GM13977 (cell line): ENCODE measurements around the gene SGPP2.

ENCODE experiments used
- DNase-seq: peaks from one replicate; pipeline ENCODE4 v3.0.0; 2012; ENCODE audit warnings: low spot score
- in situ Hi-C: fragments of 300-500 bp; cut with MboI; formaldehyde crosslinking; loops from one replicate; pipeline ENCODE4 v1.12.0; 2022; ENCODE audit warnings: low sequenced_read_pairs, low pct_unique_long_range_greater_than_20kb, mixed read lengths, inconsistent platforms; ENCODE audit not compliant: unreplicated experiment
- TF ChIP-seq, protein P1 (sequence below): IDR thresholded peaks from 2 replicates; pipeline ENCODE4 v1.5.1; 2012; ENCODE audit warnings: mild to moderate bottlenecking, control low read depth; ENCODE audit not compliant: insufficient read depth; ENCODE audit errors: extremely low read depth, missing control alignments

Gene SGPP2

DNA sequence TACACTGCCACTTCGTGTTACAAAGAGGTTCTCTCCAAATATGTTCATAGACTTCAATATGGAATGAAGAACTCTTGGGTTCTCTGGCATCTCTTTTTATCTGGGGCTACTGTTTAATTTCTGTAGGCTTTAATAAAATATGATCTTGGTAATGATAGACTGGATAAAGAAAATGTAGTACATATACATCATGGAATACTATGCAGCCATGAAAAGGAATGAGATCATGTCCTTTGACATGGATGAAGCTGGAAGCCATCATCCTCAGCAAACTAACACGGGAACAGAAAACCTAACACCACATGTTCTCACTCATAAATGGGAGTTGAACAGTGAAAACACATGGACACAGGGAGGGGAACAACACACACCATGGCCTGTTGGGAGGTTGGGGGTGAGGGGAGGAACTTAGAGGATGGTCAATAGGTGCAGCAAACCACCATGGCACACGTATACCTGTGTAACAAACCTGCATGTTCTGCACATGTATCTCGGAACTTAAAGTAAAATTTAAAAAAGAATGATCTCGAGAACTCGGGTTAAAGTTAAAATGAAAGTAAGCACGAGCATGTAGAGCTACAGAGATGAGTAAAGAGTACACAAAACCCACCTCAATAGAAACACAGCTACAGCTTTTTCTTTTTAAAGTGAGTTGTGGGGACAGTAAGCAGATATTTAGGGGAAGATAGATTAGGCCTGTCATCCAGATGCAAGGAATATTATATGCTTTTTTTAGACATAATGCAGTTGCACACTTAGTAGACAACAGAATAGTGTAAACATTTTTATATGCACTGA is 102.3 kb downstream of the SGPP2 start:
- DNase-seq = no peak
- TF ChIP-seq, protein P1, sequence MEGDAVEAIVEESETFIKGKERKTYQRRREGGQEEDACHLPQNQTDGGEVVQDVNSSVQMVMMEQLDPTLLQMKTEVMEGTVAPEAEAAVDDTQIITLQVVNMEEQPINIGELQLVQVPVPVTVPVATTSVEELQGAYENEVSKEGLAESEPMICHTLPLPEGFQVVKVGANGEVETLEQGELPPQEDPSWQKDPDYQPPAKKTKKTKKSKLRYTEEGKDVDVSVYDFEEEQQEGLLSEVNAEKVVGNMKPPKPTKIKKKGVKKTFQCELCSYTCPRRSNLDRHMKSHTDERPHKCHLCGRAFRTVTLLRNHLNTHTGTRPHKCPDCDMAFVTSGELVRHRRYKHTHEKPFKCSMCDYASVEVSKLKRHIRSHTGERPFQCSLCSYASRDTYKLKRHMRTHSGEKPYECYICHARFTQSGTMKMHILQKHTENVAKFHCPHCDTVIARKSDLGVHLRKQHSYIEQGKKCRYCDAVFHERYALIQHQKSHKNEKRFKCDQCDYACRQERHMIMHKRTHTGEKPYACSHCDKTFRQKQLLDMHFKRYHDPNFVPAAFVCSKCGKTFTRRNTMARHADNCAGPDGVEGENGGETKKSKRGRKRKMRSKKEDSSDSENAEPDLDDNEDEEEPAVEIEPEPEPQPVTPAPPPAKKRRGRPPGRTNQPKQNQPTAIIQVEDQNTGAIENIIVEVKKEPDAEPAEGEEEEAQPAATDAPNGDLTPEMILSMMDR = no peak
- in situ Hi-C loops = no loop called here

DNA sequence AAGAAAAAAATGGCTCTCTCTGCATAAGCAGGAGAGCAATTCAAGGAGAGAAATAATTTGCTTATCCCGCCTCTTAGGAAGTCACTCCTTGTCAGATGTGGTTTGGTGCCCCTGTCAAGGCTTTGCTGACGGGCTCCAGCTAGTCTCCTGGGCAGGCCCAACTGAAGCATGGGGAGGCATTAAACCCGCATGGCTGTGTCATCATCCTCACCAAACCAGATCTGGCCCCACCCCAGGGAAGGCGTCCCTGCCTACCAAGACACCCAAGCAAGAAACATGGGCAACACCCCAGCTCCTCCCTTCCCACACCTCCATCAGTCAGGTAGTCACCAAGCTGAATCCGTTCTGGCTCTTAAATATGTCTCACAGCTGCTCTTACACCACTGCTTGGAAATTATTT is 108.0 kb downstream of the SGPP2 start:
- in situ Hi-C loops = no loop called here
- DNase-seq = no peak
- TF ChIP-seq, protein P1 = no peak

DNA sequence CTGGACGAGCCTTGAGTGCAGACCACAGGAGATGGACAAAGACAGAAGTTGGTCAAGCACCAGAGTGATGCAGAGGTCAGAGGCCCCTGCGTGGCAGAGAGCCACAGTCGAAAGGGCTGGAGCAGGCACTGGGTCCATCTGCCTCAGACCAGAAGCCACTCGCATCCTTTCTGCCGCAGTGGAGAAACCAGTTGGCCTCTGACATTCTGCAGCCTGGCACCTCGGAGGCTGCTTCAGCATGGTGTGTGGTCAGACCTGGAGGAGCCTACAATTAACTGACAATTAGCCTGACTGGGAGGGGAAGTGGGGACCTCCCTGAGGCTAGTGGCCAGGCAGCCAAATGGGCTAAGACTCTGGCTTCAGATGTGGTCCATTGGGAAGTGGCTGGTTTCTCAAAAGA is 111.1 kb downstream of the SGPP2 start:
- TF ChIP-seq, protein P1 = no peak
- no peak for DNase-seq
- in situ Hi-C loops = no loop called here

DNA sequence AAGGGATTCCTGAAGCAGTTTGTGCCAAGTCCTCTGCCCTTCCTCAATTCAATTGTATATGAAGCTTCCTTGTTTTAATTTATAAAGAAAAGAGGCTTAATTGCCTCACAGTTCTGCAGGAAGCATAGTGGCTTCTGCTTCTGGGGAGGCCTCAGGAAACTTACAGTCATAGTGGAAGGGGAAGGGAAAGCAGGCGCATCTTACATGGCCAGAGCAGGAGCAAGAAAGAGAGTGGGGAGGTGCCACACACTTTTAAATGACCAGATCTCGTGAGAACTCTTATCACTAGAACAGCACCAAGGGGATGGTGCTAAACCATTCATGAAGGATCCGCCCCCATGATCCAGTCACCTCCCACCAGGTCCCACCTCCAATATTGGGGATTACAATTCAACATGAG is 114.2 kb downstream of the SGPP2 start:
- no peak for DNase-seq
- in situ Hi-C loops = no loop called here
- TF ChIP-seq, protein P1 = no peak

DNA sequence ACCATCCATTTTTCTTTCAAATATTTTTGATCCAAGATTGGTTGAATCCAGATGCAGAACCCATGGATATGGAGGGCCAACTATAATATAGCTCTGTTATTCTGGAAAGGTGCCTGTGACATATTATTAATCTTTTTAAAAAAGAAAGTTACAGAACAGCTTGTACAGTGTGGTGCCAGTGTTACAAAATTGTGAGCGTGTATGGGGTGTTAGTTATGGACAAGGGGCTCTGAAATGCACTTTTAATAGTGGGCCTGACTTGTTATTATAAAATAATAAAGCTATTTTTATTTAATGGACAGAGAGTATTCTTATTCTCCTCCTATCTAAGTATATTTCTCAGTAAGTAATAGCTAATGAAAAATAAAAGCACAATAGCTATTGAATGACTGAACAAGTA is 120.3 kb downstream of the SGPP2 start:
- no peak for DNase-seq
- in situ Hi-C loops = no loop called here
- TF ChIP-seq, protein P1 = no peak

- TF ChIP-seq, protein P1 = no peak
- in situ Hi-C loops = no loop called here
- no peak for DNase-seq
These were observed 121.8 kb downstream of the SGPP2 start for GRCh38 chr2:222545823-222546795.
